DOHH2 (cell line): ENCODE data around the gene SUSD4.

Experiments
- EZH2phosphoT487 ChIP-seq: fragments of 200-600 bp; sonication (generic); IDR thresholded peaks from 2 replicates; pipeline ENCODE4 v1.6.1; 2017; ENCODE audit warnings: borderline replicate concordance, mild to moderate bottlenecking, antibody characterized with exemption, low read length, moderate library complexity, mixed read lengths
- TF ChIP-seq, protein P1 (sequence below): fragments of 200-600 bp; sonication (generic); IDR thresholded peaks from one replicate; pipeline ENCODE4 v1.5.1; 2014; ENCODE audit warnings: antibody characterized with exemption, mild to moderate bottlenecking, low read depth, low read length; ENCODE audit not compliant: poor library complexity, severe bottlenecking

DNA sequence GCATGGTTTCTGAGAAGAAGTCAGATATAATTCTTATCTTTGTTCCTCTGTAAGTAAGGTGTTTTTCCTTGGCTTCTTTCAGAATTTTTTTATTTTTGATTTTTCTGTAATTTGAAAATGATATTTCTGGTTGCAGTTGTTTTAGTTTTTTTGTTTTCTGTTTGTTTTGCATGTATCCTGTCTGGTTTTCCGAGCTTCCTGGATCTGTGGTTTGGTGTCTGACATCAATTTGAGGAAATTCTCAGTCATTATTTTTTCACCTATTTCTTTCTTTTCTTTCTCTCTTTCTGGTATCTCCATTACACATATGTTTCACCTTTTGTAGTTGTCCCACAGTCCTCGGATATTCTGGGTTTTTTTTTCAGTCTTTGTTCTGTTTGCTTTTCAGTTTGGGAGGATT lies 123.9 kb downstream of the SUSD4 start:
- TF ChIP-seq, protein P1, sequence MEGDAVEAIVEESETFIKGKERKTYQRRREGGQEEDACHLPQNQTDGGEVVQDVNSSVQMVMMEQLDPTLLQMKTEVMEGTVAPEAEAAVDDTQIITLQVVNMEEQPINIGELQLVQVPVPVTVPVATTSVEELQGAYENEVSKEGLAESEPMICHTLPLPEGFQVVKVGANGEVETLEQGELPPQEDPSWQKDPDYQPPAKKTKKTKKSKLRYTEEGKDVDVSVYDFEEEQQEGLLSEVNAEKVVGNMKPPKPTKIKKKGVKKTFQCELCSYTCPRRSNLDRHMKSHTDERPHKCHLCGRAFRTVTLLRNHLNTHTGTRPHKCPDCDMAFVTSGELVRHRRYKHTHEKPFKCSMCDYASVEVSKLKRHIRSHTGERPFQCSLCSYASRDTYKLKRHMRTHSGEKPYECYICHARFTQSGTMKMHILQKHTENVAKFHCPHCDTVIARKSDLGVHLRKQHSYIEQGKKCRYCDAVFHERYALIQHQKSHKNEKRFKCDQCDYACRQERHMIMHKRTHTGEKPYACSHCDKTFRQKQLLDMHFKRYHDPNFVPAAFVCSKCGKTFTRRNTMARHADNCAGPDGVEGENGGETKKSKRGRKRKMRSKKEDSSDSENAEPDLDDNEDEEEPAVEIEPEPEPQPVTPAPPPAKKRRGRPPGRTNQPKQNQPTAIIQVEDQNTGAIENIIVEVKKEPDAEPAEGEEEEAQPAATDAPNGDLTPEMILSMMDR, result no peak
- no peak for TF ChIP-seq EZH2phosphoT487
